Loucy (cell line): ENCODE data around the gene PI3.

Experiments used
- CTCF ChIP-seq: fragments of 200-600 bp; sonication (generic); conservative IDR thresholded peaks from 2 replicates; pipeline ENCODE4 v1.5.1; 2014; ENCODE audit warnings: mild to moderate bottlenecking, antibody characterized with exemption, low read length
- EZH2phosphoT487 ChIP-seq: fragments of 200-600 bp; IDR thresholded peaks from 2 replicates; pipeline ENCODE4 v1.6.1; 2018; ENCODE audit warnings: antibody characterized with exemption, mild to moderate bottlenecking, moderate library complexity, borderline replicate concordance

GRCh38 chr20:45221076-45221475 is 46.4 kb downstream of the PI3 start, which contains the start of gene SEMG2:
- TF ChIP-seq EZH2phosphoT487, result no peak
- no peak for TF ChIP-seq CTCF
